HG02884 (cell line): ENCODE data around the gene STEAP1B.

ENCODE experiments used
- ATAC-seq: cut with Tn5 transposase; IDR thresholded peaks from one replicate; pipeline ENCODE4 v1.9.1; 2021; ENCODE audit warnings: mild to moderate bottlenecking, moderate library complexity; ENCODE audit not compliant: unreplicated experiment

Gene STEAP1B

GRCh38 chr7:22377703-22378102 lies 122.3 kb downstream of the STEAP1B start:
- ATAC-seq, result no peak

DNA sequence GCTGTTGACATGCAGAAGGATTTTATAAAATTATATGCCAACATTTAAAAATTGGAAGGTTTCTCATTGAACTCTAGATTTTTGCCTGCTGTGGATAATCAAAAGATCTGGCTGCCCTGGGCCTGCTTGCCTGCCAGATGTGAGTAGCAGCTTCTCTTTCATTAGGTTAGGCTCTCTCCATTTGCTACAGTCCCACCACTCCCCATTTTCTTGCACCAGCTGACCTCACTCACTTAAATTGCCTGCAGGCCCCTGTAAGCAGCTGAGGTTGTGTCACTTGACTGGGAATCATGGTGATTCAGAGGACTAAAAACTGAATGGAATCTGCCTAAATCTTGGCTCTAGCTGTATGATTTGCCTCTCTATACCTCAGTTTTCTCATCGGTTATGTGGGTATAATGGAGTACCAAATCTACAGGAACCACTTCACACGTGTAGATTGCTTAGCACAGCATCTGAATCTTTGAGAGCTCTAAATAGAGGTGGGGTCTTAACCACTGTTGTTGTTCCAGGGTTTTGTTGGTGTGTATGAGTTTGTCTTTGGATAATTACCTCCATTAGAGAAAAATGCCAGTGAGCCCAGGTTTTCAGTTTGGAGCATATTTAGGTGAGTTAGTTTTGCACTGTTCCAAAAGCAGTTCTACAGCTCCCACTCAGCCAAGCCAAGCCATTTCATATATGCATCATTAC lies 124.5 kb downstream of the STEAP1B start:
- ATAC-seq, result no peak

GRCh38 chr7:22373911-22374310 lies 126.1 kb downstream of the STEAP1B start:
- no peak for ATAC-seq

DNA sequence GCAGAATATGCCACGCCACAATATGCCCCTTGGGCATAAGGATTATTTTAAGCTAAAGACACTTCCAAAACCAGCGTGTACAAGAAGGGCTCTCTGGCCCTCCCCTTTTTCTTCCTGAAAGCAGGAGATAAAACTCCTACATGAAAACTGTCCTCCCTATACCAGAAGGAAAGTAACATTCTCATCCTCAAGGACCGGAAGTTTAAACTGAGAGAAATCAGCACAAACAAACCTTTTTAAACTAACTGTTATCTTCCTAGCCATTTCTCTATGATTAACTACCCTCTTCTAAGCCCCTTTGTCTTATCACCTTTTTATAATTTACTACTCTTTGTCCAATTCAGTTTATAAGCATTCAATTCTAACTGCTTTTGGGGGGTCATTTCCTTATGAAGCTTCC lies 126.6 kb downstream of the STEAP1B start:
- ATAC-seq, result no peak

DNA sequence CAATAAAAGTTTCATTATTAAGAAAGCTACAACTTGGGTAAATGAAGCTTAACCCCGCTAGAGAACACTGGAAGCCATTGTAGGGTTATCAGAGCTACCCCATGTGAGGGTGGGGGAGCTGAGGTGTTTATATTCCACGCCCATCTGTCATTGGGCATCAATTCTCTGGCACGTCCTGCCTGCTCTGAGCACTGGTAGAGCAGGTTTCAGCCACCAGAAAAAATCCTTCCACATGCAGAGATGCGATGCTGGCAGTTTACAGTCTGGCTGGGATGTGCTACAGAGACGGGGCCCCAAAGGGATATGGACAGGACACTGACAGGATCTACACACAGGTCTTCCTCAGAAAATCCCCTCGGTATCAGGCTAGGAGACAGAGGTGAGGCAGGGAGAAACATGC lies 127.1 kb downstream of the STEAP1B start:
- no peak for ATAC-seq

- ATAC-seq, result no peak
These were observed 128.1 kb downstream of the STEAP1B start for GRCh38 chr7:22371878-22372277.
